ENCODE results near the gene MFSD2A. TPM values are rescaled to one million over a fixed set of nuclear protein-coding genes. Genes with fewer than 3 reads are reported as not detected.

Gene MFSD2A
- total RNA-seq = 2.1 and 2.4 TPM in 2 replicates

DNA sequence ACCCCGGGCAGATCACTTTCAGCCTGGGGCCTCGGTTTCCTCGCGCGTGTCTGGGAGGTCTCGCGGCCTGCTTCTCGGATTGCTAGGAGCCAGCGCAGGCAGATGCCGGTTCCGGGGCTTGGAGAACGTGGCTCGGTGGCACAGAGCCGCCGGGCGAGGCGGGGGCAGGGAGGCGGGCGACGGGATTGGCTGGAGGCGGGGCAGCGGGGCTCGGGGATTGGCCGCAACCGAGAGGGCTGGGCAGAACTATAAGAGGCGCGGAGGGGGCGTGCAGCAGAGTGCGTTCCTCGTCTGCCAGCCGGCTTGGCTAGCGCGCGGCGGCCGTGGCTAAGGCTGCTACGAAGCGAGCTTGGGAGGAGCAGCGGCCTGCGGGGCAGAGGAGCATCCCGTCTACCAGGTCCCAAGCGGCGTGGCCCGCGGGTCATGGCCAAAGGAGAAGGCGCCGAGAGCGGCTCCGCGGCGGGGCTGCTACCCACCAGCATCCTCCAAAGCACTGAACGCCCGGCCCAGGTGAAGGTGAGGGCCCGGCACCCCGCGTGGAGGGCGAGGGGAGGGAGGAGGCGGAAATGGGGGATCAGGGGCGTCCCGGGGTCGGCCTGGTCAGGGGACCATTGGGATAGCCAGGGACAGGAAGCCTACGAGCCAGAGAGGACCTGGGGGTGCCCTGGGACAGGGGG, at the start of gene MFSD2A:
Gene MFSD2A (plus strand): TSS at position 276 of the 677 bp plus-strand sequence. CDS start 148 bp downstream, at position 424.

Small RNAs within 50 kb of the gene (small RNA-seq; reads per million reads assigned to genes)
- gene RF00019 = not detected

Other genes with a start within 250 kb of the MFSD2A start
- gene PPIE, start 216.3 kb upstream of the MFSD2A start, total RNA-seq = 33.7 and 33.8 TPM in 2 replicates
- 2.2 and 3.4 TPM in 2 replicates for gene OXCT2, start 183.8 kb upstream of the MFSD2A start, total RNA-seq
- under 0.01 TPM in 1 of 2 replicates, not detected in the other for gene BMP8B, start 166.3 kb upstream of the MFSD2A start, total RNA-seq
- gene TRIT1, start 71.6 kb upstream of the MFSD2A start, total RNA-seq = 26.5 and 26.9 TPM in 2 replicates
- gene MYCL, start 53.2 kb upstream of the MFSD2A start, total RNA-seq = 0.22 and 0.65 TPM in 2 replicates
- gene CAP1, start 85.6 kb downstream of the MFSD2A start, total RNA-seq = 342 and 345 TPM in 2 replicates
- gene PPT1, start 142.1 kb downstream of the MFSD2A start, total RNA-seq = 42.5 and 74.1 TPM in 2 replicates
- 37.6 and 43.0 TPM in 2 replicates for gene RLF, start 206.2 kb downstream of the MFSD2A start, total RNA-seq